Inferior parietal cortex (tissue), 1 donor: ENCODE data around the gene UHRF1.
"Not testable (repeated sequence)": the region's sequence is repeated elsewhere in the genome, so short reads cannot be mapped to it uniquely, and the experiment has no call there.

Source experiments
- DNase-seq: peaks from one replicate; pipeline ENCODE4 v3.0.0-alpha.2; 2016; ENCODE audit errors: extremely low spot score

UHRF1 gene

DNA sequence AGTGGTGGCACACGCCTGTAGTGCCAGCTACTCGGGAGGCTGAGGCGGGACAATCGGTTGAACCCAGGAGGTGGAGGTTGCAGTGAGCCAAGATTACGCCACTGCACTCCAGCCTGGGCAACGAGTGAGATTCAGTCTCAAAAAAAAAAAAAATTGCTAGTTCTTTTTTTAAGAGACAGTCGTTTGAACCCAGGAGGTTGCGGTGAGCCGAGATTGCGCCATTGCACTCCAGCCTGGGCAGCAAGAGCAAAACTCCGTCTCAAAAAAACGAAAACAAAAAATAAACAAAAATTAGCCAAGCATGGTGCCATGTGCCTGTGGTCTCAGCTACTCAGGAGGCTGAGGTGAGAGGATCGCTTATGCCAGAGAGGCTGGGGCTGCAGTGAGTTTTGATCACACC, 8.4 kb upstream of the UHRF1 start:
- not testable (repeated sequence) for DNase-seq

DNA sequence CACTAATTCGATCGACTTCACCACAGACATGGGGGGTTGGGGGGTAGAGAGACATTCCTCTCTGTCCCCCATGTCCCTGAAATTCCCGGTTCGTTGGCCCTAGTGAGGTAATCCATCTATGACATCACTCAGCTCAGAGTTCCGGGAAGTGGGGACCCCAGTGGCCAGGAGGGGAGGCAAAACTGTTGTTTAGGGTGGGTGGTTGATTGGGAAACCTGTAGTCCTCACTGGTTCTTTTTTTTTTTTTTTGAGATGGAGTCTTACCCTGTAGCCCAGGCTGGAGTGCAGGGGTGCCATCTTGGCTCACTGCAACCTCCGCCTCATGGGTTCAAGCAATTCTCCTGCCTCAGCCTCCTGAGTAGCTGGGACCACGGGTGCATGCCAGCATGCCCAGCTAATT, 6.5 kb upstream of the UHRF1 start, which contains the start of gene ARRDC5:
ARRDC5 (minus strand) TSS at position 101 of the 400 bp plus-strand sequence; CDS start at position 30, 71 bp downstream.
- no peak for DNase-seq

DNA sequence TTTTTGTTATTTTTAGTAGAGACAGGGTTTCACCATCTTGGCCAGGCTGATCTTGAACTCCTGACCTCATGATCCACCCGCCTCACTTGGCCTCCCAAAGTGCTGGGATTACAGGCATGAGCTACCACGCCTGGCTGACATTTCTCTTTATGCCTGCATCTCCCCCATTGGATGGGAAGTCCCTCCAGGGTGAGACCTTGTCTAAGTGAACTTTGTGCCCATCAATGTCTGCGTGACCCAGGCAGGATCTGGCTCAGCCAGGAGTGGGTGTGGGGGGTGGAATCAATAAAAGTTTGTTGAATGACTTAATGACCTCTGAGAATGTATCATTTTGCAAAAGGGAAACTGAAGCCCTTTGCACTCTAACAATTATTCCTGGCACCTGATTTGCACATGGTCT, 4.8 kb upstream of the UHRF1 start:
- no peak for DNase-seq

GRCh38 chr19:4906963-4907362, 2.3 kb upstream of the UHRF1 start:
- no peak for DNase-seq

- DNase-seq, result no peak
Observed at GRCh38 chr19:4908360-4908759, 941 bp upstream of the UHRF1 start.

DNA sequence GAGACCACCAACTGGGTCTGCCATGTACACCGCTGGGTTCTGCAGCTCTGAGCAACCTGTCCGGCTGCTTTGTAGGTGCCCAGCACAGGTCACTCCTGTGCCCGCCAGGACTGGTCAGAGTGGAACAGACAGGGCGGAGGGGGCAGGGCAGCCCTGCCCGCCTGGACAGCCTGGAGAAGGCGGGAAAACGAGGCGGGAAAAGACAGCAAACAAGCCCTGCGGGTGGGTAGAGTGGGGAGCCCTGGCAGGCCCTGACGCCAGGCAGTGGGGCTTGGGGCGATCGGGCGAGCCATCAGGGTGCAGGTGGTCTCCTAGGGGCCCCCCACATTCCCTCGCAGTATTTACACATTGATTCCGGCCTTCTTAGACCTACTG, 533 bp upstream of the UHRF1 start:
- no peak for DNase-seq

DNA sequence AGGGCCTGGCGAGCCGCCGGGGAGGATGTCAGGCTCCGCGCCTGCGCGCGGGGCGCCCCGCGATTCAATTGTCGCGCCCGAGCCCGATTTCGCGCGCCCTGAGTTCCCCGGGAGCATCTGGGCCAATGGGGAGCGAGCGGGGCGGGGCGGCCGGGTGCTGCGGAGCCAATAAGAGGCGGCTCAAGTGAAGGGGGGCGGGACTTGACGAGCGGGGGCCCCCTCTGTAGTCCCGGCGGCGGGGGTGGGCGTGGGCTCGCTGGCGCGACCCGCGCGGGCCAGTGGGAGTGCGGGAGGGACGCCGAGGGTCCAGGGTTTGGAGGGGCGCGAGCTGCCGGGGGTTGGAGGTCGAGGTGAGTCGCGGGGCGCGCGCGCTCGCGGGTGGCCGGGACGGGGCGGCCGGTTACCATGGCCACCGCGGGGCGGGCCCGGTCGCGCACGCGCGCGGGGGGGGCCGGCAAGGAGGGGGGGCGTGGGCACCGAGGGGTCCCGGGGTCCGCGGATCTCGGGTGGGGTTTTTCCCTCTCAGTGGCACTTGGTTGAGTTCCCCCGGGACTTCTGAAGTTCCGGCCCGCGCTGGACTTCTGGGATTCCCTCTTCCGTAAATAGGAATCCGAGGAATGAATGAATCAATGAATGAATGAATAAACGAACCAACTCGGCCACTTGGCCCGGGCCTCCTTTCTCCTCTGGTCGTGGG, 744 bp downstream of the UHRF1 start:
- peak; percentile 89 for DNase-seq

GRCh38 chr19:4910594-4911281, 1.4 kb downstream of the UHRF1 start:
- peak; percentile 28 for DNase-seq

DNA sequence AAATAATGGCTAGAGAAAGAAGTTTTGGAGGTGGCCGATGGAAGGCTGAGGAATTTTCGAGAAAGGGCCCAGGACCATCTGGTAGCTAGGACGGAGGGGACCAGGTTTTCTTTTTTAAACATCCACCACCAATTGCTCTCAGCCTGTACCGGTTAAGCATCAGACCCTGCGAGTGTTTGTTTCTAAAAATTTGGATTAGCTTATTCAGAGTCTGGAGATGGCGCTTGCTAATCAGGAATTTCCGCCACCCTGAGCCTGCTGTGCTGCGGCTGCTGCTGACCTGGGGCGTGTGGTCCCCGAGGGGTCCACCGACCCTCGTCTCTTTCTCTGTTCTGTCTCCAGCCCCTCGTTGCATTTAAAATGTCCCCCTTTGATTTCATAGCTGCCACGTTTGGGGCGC, 2.0 kb downstream of the UHRF1 start:
- DNase-seq, result no peak

DNA sequence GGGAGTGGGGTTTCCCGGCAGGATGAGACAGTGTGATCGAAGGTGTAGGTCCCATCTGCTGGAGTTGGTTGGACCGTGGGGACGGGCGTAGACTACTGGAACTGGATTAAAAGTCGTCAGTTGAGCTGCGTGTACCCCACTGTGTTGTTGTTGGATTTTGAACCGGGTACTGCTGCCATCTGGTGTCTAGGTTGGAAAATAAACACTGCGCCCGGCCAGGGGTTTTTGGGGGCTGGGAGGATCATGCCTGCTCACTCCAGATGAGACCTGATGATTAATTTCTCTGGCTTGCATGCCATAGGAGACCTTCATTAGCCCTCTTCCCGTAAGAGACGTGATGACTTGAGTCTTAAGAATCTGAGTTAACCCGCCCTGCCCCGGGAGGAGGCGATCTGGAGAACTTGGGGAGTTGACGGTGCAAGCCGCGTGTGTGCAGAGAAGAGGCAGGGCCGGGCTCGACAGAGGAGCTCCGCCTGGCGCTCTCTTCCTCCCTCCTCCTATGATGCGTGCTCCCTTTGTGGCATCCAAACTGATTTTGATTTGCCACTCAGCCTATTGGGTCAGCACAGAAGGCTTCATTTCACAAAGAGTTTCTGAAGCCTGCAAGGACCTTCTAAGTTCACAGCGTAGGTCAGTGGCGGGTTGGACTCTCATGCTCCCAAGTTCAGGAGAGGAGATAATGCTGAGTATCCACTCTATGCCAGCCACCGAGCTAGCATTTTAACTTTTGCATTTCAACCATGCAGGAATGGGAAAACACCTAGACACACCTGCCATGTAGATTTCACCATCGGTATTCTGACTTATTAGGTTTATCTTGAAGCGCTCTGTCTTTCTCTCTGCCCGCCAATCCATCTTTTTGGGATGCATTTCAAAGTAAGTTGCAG, 2.7 kb downstream of the UHRF1 start:
- DNase-seq, result peak; percentile 77

DNA sequence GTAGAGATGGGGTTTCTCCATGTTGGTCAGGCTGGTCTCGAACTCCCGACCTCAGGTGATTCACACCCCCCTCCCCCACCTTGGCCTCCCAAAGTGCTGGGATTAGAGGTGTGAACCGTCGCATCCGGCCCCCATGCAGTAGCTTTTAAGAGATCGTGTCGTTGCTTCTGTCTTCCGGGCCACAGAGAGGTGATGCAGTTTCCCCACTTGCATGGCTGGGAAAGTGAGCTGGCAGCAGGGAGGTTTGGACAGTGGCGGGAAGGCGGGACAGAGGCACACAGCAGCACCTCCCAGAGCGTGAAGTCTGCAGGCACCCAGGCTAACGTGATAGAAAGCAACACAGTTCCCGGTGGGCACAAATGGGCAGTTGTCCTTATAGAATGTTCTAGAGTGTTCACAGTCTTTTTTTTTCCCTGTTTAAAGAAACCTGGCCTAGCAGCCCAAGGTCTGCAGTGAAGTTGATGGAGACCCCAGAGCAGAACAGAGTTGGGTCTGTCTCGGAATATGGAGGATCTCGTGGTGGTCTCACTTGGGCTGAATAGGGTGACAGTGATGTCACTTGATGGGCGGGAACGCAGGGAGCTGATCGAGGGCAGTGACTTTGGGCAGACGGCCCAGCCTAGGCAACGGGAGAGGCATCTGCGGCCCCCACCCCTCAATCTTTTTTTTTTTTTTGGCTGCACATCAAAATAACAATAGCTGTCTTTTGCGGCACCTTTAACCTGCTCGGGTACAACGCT, 4.9 kb downstream of the UHRF1 start:
- DNase-seq, result no peak

DNA sequence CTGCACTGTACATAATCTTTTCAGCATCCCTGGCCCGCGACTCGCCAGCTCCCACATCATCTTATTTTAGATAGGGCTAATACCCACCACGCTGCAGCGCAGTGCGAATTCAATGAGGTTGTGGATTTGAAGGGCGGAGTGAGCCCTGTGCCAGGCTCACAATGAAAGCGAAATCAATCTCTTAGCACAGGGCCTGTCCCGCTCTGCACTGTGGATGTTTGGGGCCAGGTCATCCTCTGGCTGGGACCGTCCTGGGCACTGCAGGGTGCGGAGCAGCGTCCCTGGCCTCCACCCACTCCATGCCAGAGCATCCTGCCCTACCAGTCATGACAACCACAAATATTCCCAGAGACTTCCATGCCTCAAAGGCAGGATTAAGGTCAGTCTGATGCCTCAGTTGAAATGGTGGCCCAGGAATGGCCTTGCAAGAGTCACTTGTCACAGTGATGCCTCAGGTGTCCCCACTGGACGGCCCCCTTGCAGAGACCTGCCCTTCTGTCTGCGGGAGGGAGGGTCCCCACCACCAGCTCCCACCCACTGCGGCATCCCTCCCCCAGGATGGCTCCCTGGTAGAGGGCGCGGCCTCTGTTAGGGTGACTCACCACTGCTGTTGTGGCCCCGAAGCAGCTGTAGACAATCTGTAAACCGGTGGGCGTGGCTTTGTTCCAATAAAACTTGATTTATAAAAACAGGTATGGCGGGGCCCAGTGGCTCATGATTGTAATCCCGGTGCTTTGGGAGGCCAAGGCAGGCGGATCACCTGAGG, 5.6 kb downstream of the UHRF1 start:
- no peak for DNase-seq

DNA sequence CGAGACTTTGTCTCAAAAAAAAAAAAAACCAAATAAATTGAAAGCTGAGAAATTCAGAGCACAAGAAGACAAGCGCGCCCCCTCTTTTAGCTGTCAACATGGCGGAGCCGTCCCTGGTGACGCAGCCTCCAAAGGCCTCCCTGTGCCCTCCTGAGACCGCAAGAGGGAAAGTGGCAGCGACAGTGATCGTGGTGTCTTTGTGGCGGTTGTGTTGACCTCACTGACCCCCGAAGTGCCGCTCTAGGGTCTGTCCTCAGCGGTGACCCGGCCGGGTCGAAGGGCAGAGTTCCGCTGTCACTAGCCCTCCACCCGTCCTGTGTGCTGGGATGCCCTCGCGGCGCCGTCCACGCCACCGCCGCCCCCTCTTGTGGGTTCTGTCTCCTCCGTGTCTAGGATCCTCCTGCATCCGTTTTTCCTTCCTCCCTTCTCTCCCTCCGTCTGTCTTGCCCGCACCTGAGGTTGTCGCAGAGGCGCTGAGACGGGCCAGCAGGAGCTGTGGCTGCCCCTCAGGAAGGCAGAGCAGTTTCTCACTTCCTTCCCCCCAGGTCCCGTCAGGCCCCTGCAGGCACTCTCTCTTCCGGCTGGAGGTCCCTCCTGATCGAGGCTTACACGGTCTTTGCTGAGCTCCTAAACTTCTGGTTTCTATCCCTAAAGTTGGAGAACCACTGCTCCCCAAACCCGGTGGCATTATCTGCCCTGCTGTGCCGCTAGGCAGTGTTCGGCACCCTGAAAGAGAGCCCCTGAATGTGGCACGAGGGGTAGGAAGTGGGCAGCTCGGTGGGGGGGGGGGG, 7.2 kb downstream of the UHRF1 start:
- DNase-seq, result no peak

DNA sequence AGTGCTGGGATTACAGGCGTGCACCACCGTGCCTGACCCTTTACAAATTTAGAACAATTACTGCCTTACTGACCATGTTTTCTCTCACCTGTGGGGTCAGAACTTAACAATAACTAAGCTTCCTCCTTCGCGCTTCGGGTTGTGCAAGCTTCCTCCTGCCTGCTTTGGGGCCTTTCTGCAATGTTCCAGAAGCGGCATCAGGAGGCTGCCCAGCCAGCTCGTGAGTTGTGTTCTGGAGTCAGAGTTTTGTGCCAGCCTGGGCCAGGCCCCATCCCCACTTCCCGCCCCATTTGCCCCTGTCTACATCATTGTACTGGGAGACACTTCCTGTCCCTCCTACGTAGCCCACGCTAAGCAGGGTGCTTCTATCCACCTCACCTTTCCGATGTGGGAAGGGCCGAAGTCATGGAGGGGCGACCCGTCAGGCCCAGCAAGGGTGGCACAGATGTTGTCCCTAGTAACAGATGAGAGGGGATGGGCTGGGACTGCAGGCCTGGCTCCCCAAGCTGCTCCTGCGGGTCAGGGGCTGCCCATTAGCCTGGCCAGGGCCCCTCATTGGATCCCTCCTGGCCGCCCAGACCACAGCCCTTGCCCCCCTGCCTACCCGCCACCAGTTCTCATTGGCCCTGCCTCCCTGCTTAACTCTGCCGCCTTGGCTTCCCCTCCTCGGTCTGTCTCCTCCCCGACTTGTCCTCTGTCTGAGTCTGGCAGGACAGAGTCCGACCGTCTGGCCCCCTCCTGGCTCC, 13.4 kb downstream of the UHRF1 start:
- no peak for DNase-seq

DNA sequence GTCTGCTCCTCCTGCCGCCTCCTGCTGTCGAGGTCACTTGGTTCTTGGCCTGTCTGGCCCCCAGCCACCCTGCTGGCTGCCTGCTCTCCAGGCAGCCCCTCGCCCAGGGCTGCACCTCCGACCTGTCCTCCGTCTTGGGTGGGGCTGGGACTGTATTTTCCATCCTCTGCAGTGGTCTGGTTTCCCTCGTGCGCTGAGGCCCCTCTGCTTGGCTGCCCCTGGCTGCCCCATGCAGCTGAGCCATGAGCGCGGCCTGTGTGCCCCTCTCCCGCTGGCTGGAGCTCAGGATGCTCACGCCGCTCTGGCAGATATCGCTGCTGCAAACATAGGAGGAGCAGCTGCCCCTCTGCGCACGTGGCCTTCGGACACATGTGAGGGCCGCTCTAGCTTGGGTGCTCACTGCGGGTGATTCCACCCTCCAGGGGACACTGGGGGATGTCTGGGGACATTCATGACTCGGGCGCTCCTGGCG, 14.0 kb downstream of the UHRF1 start:
- DNase-seq, result no peak

DNA sequence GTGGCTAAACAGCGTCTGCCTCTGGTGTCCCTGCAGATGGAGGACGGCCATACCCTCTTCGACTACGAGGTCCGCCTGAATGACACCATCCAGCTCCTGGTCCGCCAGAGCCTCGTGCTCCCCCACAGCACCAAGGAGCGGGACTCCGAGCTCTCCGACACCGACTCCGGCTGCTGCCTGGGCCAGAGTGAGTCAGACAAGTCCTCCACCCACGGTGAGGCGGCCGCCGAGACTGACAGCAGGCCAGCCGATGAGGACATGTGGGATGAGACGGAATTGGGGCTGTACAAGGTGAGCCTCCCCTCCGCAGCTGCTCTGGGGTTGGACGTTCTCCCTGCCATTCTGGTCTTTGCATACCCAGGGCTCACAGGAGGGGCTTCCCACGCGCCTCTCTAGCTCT, 19.9 kb downstream of the UHRF1 start:
- DNase-seq, result no peak

GRCh38 chr19:4930664-4931063, 21.4 kb downstream of the UHRF1 start:
- no peak for DNase-seq

- no peak for DNase-seq
Observed at GRCh38 chr19:4932711-4933110, 23.4 kb downstream of the UHRF1 start.

- DNase-seq, result no peak
Observed at GRCh38 chr19:4933528-4933927, 24.2 kb downstream of the UHRF1 start.
